Inflammatory macrophage (primary cell): ENCODE results near the gene TYMP.
"Not testable (repeated sequence)": the region's sequence is repeated elsewhere in the genome, so short reads cannot be mapped to it uniquely, and the experiment has no call there.

Experiments
- DNase-seq, 2 donors: peaks; one replicate each; pipeline ENCODE4 v3.0.0-alpha.2; 2020 to 2022

The TYMP gene

GRCh38 chr22:50523806-50524675, 5.8 kb downstream of the TYMP start:
- DNase-seq, result no peak

DNA sequence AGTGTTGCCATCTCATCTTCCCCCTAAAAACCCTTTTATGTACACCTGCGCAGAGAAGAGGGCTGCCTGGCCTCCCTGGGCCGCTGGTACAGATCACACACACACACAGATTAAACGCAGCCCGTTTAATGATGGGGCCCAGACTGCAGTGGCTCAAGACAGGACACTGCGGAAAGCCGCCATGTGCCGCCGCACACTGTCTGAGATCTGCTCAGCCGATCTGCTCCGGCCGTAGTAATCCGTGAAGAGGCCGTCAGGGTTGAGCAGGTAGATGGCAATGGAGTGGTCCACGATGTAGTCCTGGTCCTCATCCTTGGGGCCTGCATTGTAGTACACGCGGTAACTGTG, 6.4 kb downstream of the TYMP start:
- no peak for DNase-seq

GRCh38 chr22:50522806-50523438, 6.9 kb downstream of the TYMP start:
- no peak for DNase-seq

- no peak for DNase-seq
Observed at GRCh38 chr22:50522208-50522805, 7.5 kb downstream of the TYMP start.

- DNase-seq, result no peak
Observed at GRCh38 chr22:50521710-50522109, 8.1 kb downstream of the TYMP start.

DNA sequence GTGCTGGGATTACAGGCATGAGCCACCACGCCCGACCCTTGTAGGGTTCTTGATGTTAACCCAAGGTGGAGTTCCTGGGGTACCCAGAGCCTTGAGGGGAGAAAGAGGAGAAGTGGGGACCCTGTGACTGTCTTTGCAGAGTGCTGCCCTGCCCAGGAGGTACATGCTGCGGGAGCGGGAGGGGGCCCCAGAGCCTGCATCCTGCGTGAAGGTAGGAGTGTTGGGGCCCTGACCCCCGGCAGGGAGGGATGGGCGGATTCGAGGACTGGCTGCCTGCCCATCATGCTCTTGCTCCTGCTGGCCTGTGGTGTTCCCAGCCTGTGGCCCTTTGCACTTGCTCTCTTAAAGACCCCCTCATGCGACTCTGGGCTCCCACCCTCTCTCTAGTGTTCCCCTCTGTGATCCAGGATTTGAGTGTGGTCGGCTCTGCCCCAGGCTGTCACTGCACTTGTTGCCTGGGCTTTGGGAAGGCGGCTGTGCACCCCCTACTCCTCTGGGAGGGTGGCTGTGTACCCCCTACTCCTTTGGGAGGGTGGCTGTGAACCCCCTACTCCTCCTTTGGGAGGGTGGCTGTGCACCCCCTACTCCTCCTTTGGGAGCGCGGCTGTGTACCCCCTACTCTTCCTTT, 8.9 kb downstream of the TYMP start:
- DNase-seq, result no peak

DNA sequence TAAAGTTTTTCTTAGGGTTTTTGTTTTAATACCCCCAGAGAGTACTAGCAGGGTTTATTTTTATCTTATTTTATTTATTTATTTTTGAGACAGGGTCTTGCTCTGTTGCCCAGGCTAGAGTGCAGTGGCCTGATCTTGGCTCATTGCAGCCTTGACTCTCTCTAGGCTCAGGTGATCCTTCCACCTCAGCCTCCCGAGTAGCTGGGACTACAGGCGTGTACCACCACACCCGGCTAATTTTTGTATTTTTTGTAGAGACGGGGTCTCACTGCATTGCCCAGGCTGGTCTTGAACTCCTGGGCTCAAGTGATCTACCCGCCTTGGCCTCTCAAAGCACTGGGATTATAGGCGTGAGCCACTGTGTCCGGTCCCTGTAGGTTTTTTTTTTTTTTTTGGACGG, 9.6 kb downstream of the TYMP start:
- not testable (repeated sequence) for DNase-seq

DNA sequence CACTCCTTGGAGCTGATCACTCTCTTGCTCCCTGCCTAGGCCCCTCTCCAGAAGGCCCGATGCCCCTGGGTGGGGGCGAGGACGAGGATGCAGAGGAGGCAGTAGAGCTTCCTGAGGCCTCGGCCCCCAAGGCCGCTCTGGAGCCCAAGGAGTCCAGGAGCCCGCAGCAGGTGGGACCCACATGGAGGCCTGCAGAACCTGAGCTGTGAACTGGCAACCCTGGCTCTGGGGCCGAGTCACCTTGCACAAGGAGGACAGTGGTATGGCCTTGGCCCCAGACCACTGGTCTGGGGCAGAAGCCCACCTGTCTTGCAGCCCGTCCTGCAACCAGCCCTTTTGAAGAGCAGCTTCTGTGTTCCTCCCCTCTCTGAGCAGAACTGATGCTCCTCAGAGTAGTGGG, 10.7 kb downstream of the TYMP start:
- no peak for DNase-seq

DNA sequence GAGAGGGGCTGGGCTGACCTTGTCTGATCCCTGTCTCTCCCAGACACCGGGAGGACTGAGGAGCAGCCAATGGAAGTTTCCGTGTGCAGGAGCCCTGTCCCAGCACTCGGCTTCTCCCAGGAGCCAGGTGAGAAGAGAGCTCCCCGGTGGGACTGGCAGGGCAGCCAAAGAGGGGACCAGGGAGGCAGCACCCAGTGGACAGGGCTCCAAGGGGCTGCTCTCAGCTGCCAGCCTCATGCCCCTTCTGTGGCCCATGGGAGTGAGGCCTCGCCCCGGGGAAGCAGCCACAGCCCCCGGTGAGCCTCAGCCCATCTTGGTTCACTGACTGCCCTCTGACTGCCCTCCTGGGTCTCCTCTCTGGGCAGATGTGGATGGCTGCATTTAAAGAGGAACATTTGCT, 11.2 kb downstream of the TYMP start:
- DNase-seq, result no peak

DNA sequence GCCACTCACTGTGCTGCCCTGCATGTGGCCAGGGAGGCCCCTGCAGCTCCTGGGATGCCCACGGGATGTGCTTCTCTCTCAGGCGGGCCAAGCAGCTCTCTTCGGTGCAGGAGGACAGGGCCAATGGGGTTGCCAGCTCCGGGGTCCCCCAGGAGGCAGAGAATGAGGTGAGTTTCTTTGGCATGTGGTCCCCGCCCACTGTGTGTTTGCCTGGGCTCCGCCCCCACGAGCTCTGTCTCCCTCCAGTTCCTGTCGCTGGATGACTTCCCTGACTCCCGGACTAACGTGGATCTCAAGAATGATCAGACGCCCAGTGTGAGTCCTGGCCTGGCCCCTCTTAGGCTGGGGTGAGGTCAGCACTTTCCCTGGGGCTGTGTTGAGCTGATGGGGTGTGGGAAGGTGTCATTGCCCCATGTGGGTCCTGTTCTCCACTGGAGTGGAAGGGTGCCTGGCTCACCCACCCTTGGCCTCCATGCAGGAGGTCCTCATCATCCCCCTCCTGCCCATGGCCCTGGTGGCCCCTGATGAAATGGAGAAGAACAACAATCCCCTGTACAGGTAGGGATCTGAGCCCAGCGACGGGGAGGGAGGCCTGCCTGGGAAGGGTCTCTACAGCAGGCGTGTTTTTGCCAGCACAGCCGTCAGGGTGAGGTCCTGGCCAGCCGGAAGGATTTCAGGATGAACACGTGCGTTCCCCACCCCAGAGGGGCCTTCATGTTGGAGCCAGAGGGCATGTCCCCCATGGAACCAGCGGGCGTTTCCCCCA, 12.1 kb downstream of the TYMP start:
- no peak for DNase-seq

DNA sequence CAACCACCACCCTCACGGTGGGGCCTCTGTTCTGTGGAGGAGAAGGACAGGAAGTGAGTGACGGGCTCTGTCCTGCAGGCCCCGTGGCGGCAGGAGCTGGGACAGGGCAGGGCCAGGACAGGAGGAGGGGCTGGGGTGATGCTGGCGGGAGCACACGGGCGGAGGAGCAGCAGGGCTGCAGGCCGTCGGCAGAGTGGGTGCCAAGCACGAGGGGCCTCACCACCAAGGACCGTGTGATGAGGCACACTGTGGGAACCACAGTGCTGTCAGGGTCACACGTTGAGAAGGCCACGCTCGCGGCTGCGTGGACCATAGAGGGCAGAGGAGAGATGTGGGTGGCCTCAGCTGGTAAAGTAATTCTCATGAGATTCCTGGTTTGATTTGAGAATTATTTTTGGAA, 12.9 kb downstream of the TYMP start:
- no peak for DNase-seq

DNA sequence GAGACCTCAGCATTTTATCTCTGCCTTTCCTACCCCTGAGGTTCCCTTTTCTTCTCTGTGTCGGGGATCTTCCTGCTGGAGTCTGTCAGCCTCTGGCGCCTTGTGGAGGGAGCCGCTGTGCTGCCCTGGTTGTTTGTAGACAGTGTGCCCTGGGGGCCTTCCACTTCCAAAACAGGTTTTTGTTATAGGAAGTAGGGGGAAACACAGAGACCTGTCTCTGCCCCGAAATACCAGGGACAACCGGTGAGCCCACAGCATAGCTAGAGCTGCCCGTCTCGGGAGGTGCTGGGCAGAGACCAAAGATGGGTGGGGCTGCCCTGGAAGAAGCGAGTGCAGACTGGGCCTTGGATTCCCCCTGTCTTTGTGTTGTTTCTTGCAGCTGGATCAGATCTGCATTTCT, 13.7 kb downstream of the TYMP start:
- no peak for DNase-seq

GRCh38 chr22:50513175-50513574, 16.6 kb downstream of the TYMP start:
- DNase-seq, result no peak

DNA sequence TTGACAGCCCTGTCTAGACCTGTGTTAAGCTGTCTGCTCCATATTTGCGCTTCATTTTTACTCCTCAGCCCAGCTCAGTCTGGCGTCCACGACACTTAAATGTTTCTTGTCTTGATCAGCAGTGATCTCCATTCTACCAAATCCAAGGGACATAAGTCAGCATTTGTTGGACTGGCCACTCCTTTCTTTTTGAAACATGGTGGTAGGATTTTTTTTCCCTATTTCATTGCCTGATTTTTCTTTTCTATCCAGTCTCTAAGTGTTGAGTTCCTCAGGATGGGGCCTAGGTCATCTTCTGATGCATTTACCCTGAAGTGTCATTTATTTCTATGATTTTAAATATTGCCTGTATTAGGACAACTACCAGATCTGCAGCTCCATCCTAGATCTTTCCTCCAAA, 20.9 kb downstream of the TYMP start:
- DNase-seq, result no peak

DNA sequence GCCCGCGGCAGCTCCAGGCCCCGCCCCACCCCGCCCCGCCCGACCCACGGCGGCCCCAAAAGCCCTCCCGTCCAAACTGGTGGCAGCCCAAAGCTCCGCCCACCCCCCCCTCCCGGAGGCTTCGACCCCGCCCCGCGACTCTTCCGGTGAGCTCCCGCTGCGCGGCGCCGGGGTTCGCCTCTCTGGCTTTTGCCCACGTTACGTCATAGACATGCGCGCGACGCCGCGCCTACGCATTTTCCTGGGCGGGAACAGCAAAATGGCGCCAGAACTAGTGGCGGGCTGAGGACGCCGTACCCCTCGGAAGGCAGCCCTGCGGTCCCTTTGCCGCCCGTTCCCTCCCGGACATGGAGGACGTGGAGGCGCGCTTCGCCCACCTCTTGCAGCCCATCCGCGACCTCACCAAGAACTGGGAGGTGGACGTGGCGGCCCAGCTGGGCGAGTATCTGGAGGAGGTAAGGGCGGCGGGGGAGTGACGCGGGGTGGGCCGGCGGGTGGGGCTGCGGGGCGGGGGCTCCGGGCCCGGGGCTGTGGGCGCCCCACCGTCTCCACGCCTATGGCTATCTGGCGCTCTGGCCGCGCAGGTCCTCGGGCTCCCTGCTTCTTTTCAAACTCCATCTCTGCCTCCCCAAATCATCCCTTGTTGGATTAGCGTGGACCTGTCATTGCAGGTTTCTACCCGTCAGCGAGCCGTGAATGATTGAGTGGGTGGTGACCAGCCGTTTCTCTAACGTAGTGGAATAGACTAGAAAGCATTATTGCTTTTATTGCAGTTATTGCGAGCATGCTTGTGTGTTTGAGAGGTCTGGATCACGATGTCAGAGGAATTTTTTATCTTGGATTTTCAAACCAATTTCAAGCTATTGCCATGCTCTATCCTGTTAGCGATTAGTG, 21.6 kb downstream of the TYMP start, which contains the start of gene NCAPH2:
Gene NCAPH2, plus strand, starts transcription at position 234 of the 894 bp plus-strand sequence. Its CDS starts 114 bp downstream, at position 348.
- peak; percentile 98 to 99 for DNase-seq

DNA sequence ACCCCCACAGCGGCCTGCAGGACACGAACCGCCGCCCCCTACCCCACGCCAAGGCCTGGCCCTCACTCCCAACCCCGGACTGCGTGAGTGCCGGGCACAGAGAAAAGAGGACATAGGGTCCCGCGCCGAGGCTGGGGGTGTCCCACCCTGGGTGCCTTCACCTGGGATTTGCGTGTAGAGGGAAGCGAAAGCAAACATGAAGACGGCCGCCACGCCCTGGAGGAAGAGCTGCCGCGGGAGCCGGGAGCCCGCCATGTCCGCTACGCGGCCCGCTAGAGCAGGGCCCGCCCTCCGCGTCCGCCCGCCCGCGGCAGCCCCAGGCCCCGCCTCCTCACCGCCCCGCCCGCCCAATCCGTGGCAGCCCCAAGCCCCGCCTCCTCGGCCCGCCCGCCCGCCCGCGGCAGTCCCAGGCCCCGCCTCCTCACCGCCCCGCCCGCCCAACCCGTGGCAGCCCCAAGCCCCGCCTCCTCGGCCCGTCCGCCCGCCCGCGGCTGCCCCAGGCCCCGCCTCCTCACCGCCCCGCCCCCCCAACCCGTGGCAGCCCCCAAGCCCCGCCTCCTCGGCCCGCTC, 22.3 kb downstream of the TYMP start, which contains the start of gene LMF2:
Gene LMF2, minus strand, starts transcription at position 282 of the 570 bp plus-strand sequence. Its CDS starts 27 bp downstream, at position 255.
- DNase-seq, result no peak

DNA sequence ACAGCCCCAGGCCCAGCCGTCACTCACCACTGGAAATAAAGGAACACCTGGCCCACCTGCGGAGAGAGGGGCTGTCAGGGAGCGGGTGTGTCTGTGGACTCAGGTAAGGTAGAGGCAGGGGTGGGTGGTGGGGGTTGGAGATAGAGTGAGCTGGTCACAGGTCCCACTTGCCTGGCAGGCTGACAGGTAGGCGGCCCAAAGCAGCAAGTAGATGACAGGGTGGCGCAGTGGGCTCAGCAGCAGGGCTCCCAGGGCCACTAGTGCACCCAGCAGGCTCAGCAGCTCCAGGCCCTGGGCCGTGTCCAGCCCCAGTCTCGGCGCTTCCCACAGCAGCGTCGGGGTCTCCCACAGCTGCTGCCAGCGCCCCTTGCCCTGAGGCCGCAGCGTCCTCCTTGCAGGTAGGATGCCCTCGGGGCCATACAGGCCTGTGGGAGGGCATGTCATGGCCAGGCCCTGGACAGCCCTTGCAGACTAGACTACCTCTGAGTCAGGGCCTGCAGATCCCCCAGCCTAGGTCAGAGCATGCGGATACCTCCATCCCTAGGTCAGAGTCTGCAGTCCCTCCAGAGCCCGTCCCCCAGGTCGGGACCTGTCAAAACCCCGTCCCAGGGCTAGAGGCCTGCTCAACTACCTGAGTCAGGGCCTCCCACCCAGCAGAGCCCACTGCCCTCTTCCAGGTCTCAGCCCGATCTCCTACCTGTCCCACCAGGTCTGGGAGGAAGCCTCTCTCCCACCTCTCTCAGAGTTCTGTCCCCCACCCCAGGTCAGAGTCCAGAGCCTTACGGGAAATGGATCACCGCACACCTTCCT, 23.0 kb downstream of the TYMP start:
- DNase-seq, result no peak

DNA sequence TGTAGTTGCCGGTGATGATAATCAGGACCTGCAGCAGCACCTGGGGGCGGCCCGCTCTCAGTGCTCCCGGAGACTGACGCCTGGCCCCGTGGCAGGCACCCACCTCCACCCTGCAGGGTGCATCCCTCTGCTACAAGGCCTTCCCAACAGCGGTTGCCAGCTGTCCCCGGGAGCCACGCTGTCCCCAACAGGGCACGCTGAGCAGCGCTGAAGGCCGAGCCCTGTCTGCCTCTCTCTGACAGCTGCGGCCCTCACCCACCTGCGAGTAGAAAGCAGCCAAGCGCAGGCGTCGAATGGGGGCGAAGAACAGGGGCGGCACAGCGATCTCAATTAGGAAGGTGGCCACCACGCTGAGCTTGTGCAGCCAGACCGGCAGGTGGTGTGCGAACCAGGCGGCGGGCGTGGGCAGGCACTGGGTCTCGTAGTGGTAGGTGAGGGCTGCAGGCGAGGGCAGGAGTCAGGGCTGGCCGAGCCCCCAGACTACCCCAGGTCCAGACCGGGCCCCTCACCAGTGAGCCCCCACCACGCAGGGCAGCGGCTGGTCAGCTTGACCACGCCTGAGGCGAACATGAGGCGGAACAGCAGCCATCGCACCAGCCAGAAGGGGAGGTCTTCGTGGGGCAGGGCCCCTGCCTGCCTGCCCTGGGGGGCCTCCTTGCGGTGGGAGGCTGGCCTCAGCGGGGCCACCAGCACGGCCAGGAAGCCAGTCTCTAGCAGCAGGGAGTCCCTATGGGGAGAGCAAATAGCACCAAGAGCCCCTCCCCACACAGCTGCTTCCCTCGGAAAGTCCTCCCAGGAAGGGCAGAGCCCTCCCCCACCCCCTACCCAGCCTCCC, 23.8 kb downstream of the TYMP start:
- no peak for DNase-seq

DNA sequence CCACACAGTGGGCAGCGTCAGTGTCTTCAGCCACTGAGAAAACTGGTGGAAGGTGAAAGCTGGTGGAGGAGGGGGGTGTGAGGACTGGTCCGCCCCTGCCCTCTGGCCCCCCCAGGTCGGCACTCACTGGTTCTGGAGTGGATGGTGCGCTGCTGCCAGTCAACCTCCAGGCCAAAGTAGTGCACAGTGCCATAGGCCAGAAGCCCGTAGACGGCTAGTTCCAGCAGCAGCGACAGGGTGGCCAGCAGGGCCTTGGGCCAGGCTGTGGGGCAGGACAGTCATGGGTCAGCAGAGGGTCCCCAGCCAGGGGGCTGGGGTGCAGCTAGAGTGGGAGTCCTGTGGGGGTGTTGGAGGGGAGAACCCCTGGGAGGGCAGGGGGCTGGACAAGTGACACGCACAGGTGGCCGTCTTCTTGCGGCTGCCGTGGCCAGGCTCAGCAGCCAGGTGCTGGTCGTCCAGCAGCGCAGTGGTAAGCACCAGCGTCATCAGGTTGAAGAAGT, 24.5 kb downstream of the TYMP start:
- DNase-seq, result no peak
